OCI-LY3 (cell line): ENCODE data around the gene PAK2.

Source experiments
- EZH2phosphoT487 ChIP-seq: fragments of 200-600 bp; shearing (Covaris generic); IDR thresholded peaks from 2 replicates; pipeline ENCODE4 v1.6.1; 2018; ENCODE audit warnings: antibody characterized with exemption, mixed run types, low read depth
- TF ChIP-seq, protein P1 (sequence below): fragments of 200-600, 300-600 bp; sonication (generic); IDR thresholded peaks from 2 replicates; pipeline ENCODE4 v1.5.1; 2014; ENCODE audit warnings: antibody characterized with exemption, low read length, low read depth

- no peak for TF ChIP-seq EZH2phosphoT487
- TF ChIP-seq, protein P1, sequence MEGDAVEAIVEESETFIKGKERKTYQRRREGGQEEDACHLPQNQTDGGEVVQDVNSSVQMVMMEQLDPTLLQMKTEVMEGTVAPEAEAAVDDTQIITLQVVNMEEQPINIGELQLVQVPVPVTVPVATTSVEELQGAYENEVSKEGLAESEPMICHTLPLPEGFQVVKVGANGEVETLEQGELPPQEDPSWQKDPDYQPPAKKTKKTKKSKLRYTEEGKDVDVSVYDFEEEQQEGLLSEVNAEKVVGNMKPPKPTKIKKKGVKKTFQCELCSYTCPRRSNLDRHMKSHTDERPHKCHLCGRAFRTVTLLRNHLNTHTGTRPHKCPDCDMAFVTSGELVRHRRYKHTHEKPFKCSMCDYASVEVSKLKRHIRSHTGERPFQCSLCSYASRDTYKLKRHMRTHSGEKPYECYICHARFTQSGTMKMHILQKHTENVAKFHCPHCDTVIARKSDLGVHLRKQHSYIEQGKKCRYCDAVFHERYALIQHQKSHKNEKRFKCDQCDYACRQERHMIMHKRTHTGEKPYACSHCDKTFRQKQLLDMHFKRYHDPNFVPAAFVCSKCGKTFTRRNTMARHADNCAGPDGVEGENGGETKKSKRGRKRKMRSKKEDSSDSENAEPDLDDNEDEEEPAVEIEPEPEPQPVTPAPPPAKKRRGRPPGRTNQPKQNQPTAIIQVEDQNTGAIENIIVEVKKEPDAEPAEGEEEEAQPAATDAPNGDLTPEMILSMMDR, result no peak
Measured at GRCh38 chr3:196793246-196793645, 53.6 kb downstream of the PAK2 start.
